ENCODE data around the gene SMIM17. TPM values are rescaled to one million over a fixed set of nuclear protein-coding genes. Genes with fewer than 3 reads are reported as not detected.

Gene SMIM17
- 0.26 TPM in 1 of 2 replicates, not detected in the other for total RNA-seq

GRCh38 chr19:56642711-56643459 is at the start of gene SMIM17:
Gene SMIM17 (plus strand): TSS chr19:56643159. CDS start chr19:56645668, 2,509 bp downstream.

GRCh38 chr19:56594783-56595547 is 48.0 kb upstream of the SMIM17 start, which contains the start of gene ZNF71:
Gene ZNF71 (plus strand): TSS chr19:56595302. CDS start chr19:56601559, 6,257 bp downstream.

GRCh38 chr19:56671613-56671994 is 28.6 kb downstream of the SMIM17 start, which contains the start of gene ZNF835:
Gene ZNF835 (minus strand): TSS chr19:56671757. CDS start chr19:56665198, 6,559 bp downstream.

Other genes with a start within 250 kb of the SMIM17 start
- 2.3 and 3.7 TPM in 2 replicates for gene ZNF582, start 249.6 kb upstream of the SMIM17 start, total RNA-seq
- 9.7 and 13.5 TPM in 2 replicates for gene ZNF583, start 238.8 kb upstream of the SMIM17 start, total RNA-seq
- gene ZNF667, start 165.8 kb upstream of the SMIM17 start, total RNA-seq = 4.8 and 7.2 TPM in 2 replicates
- 3.9 and 5.3 TPM in 2 replicates for gene ZNF471, start 135.3 kb upstream of the SMIM17 start, total RNA-seq
- 9.7 and 10.1 TPM in 2 replicates for gene ZFP28, start 104.2 kb upstream of the SMIM17 start, total RNA-seq
- gene ZNF470, start 75.7 kb upstream of the SMIM17 start, total RNA-seq = 7.7 and 10.1 TPM in 2 replicates
- gene ZNF71, start 47.9 kb upstream of the SMIM17 start, total RNA-seq = 6.1 and 7.7 TPM in 2 replicates
- gene ZNF835, start 28.6 kb downstream of the SMIM17 start, total RNA-seq = 0.39 and 1.7 TPM in 2 replicates
- 5.9 and 11.8 TPM in 2 replicates for gene PEG3, start 197.6 kb downstream of the SMIM17 start, total RNA-seq
- 0.26 TPM in 1 of 2 replicates, not detected in the other for gene ZIM2, start 197.6 kb downstream of the SMIM17 start, total RNA-seq